Progenitor cell of endocrine pancreas (in vitro differentiated cells): ENCODE data around the gene GIPC1. TPM values are rescaled to one million over a fixed set of nuclear protein-coding genes. Genes with fewer than 3 reads are reported as not detected.

Experiments
- DNase-seq: peaks from one replicate; pipeline ENCODE4 v3.0.0; 2021; ENCODE audit warnings: low spot score; ENCODE audit not compliant: unreplicated experiment
- H3K27ac Mint-ChIP-seq: 2 replicates; pipeline ENCODE4 v1.8.0; 2021; ENCODE audit warnings: mild to moderate bottlenecking, moderate library complexity, mixed read lengths
- H3K27me3 Mint-ChIP-seq: 2 replicates; pipeline ENCODE4 v1.8.0; 2021; ENCODE audit warnings: mixed read lengths
- H3K36me3 Mint-ChIP-seq: 2 replicates; pipeline ENCODE4 v1.8.0; 2022; ENCODE audit warnings: mixed read lengths; ENCODE audit not compliant: insufficient read depth
- H3K4me1 Mint-ChIP-seq: 2 replicates; pipeline ENCODE4 v1.8.0; 2021; ENCODE audit warnings: low read depth, mixed read lengths
- H3K4me3 Mint-ChIP-seq: 2 replicates; pipeline ENCODE4 v1.8.0; 2021; ENCODE audit warnings: low read depth, mild to moderate bottlenecking, moderate library complexity, mixed read lengths
- H3K9me3 Mint-ChIP-seq: 2 replicates; pipeline ENCODE4 v1.8.0; 2021; ENCODE audit warnings: low read depth, mixed read lengths
- CTCF ChIP-seq: fragments of 200-600 bp; sonication (generic); IDR thresholded peaks from one replicate; pipeline ENCODE4 v1.5.0; 2021; ENCODE audit warnings: antibody characterized with exemption, mild to moderate bottlenecking; ENCODE audit not compliant: unreplicated experiment
- total RNA-seq: library from RNA; stranded (reverse); gene quantifications from 2 replicates; pipeline ENCODE4 v1.2.1, GENCODE V29; 2021

GIPC1 gene
- total RNA-seq, 1 donor from 2014 or later = 66.5 TPM

- DNase-seq = no peak
- Mint-ChIP-seq H3K4me3 (peak overlapping the region; percentile 94), H3K27ac (peak overlapping the region; percentile 87), H3K4me1 (peaks cover 14% of the 10 kb centered on the region), H3K27me3 (no peaks in the 10 kb centered on the region), H3K36me3 (peaks cover 3% of the 10 kb centered on the region), H3K9me3 (no peaks in the 10 kb centered on the region)
- no peak for TF ChIP-seq CTCF
These were observed 34.6 kb upstream of the GIPC1 start for GRCh38 chr19:14530506-14530905.

- peaks cover 3% of the 10 kb centered on the region for H3K36me3 Mint-ChIP-seq
- peak overlapping the region; percentile 98 for H3K27ac Mint-ChIP-seq
- no peak for TF ChIP-seq CTCF
- peaks cover 14% of the 10 kb centered on the region for H3K4me1 Mint-ChIP-seq
- H3K27me3 Mint-ChIP-seq = no peaks in the 10 kb centered on the region
- peak overlapping the region; percentile 94 for H3K4me3 Mint-ChIP-seq
- no peaks in the 10 kb centered on the region for H3K9me3 Mint-ChIP-seq
- peak; percentile 65 for DNase-seq
These were observed 34.0 kb upstream of the GIPC1 start for GRCh38 chr19:14530005-14530348.

- peak; percentile 100 for DNase-seq
- Mint-ChIP-seq H3K36me3 (peaks cover 3% of the 10 kb centered on the region), H3K27me3 (no peaks in the 10 kb centered on the region), H3K4me3 (peak within 1 kb of the TSS; percentile 94), H3K4me1 (peaks cover 14% of the 10 kb centered on the region), H3K9me3 (no peaks in the 10 kb centered on the region), H3K27ac (peak within 1 kb of the TSS; percentile 98)
- no peak for TF ChIP-seq CTCF
These were observed 33.5 kb upstream of the GIPC1 start, which contains the start of gene TECR for GRCh38 chr19:14529254-14530004. TSS of gene TECR (plus strand) at chr19:14529594. CDS start at chr19:14529697, 103 bp downstream.

- H3K27ac Mint-ChIP-seq = peak overlapping the region; percentile 93
- H3K27me3 Mint-ChIP-seq = no peaks in the 10 kb centered on the region
- H3K9me3 Mint-ChIP-seq = no peaks in the 10 kb centered on the region
- peaks cover 3% of the 10 kb centered on the region for H3K36me3 Mint-ChIP-seq
- DNase-seq = no peak
- H3K4me3 Mint-ChIP-seq = peak overlapping the region; percentile 94
- H3K4me1 Mint-ChIP-seq = peaks cover 14% of the 10 kb centered on the region
- no peak for TF ChIP-seq CTCF
These were observed 32.7 kb upstream of the GIPC1 start for GRCh38 chr19:14528419-14529253.

- H3K4me1 Mint-ChIP-seq = peaks cover 18% of the 10 kb centered on the region
- no peak for DNase-seq
- H3K27me3 Mint-ChIP-seq = no peaks in the 10 kb centered on the region
- TF ChIP-seq CTCF = no peak
- no peak overlapping the region for H3K4me3 Mint-ChIP-seq
- no peaks in the 10 kb centered on the region for H3K9me3 Mint-ChIP-seq
- H3K36me3 Mint-ChIP-seq = no peaks in the 10 kb centered on the region
- no peak overlapping the region for H3K27ac Mint-ChIP-seq
These were observed 30.5 kb upstream of the GIPC1 start for GRCh38 chr19:14526423-14526822.
